ENCODE data around the gene RAMP3.
"Not testable (repeated sequence)": the region's sequence is repeated elsewhere in the genome, so short reads cannot be mapped to it uniquely, and the experiment has no call there.

Gene RAMP3

DNA sequence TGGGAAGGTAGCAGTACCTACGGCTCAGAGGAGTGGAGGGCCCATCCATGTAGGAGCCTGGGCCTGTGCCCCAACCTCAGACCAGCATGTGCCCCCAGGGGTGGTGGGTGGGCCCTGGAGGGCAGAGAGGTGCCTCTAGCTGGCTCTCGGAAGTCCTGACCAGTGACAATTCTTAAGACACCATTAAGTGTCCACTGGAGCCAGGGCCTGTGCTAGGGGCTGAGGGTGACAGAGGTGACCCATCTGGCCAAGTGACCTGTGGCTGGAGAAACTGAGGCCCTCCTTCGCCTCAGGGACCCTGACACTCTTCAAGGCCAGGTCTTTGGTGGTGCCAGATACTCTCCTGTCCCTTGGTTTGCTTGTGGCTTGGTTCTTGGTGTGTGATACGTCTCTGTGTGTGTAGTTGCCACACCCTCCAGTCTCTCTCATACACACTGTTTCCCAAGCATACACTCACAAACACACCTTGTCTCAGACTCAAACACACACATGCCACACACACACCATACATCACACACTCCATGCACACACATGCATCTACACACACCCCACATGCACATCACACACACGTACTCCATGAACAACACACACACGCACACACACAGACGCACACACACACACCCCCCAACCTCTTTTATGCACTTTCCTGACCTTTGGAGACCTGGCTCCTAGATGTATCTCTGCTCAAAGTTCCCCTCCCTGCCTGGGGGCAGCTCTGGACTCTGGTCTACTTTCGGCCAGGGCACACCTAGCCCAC, 897 bp upstream of the RAMP3 start:
- no peak for DNase-seq (ENCODE audit: low read depth in 2 of 2)

DNA sequence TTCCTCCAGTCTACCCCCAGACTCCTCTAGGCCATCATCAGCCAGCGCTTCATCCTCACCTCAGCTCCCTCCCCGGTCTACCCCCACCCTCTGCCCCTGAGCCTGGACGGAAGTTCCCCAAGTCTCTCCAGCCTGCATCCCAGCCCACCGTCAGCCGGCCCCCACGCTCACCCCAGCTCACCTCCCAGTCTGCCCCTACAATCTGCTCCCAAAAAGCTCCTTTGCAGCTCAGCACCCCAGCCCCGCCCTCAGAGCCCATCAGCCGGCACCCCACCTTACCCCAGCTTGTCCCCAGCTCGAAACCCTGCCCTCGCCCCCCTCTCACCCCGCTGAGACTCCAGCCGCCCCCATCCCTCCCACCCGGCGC, 322 bp upstream of the RAMP3 start:
- DNase-seq (ENCODE audit: low read depth in 2 of 2): no peak

GRCh38 chr7:45158471-45158870, 880 bp downstream of the RAMP3 start:
- DNase-seq (ENCODE audit: low read depth in 2 of 2): no peak

DNA sequence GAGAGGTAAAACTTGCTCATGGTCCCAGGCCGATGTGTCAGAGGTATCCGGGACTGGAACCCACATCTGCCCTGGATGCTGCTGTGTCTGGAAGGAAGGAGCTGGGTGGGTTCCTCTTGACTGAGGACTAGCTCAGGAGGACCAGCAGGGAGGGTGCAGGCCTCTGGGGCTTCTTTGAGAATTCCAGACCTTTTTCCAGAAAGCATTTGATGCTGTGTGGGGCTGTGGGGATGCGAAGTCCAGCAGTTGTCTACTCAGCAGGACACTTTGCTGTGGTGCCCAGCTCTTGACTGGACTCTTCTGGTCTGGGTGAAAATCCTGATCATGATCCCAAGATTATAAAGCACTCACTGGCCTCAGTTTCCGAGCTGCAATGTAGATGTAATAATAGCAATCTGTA, 1.7 kb downstream of the RAMP3 start:
- no peak for DNase-seq (ENCODE audit: low read depth in 2 of 2)

GRCh38 chr7:45160417-45160881, 2.9 kb downstream of the RAMP3 start:
- DNase-seq (ENCODE audit: low read depth in 2 of 2): no peak

DNA sequence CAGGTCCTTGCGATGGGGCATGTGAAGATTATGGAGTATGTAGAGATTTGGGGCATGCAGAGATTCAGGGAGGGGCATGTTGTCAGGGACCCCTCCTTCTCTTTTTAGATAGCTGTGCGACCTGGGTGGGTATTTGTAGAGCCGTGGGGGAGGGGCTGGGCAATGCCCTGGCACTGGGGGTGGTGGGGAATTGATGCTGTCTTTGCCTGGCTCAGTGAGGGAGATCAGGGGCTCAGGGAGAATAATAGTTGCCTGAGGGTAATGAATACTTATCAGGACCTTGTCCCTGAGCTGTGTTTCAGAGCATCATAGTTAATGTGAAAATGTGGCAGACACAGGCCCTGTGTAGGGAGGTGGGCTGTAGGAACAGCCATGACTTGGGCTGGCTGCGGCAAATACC, 3.5 kb downstream of the RAMP3 start:
- DNase-seq (ENCODE audit: low read depth in 2 of 2): no peak

GRCh38 chr7:45161842-45162241, 4.3 kb downstream of the RAMP3 start:
- DNase-seq (ENCODE audit: low read depth in 2 of 2): no peak

- DNase-seq (ENCODE audit: low read depth in 2 of 2): no peak
These were observed 4.8 kb downstream of the RAMP3 start for GRCh38 chr7:45162311-45162845.

- DNase-seq (ENCODE audit: low read depth in 2 of 2): no peak
These were observed 5.5 kb downstream of the RAMP3 start for GRCh38 chr7:45162943-45163691.

GRCh38 chr7:45163692-45164052, 6.1 kb downstream of the RAMP3 start:
- DNase-seq (ENCODE audit: low read depth in 2 of 2): no peak

DNA sequence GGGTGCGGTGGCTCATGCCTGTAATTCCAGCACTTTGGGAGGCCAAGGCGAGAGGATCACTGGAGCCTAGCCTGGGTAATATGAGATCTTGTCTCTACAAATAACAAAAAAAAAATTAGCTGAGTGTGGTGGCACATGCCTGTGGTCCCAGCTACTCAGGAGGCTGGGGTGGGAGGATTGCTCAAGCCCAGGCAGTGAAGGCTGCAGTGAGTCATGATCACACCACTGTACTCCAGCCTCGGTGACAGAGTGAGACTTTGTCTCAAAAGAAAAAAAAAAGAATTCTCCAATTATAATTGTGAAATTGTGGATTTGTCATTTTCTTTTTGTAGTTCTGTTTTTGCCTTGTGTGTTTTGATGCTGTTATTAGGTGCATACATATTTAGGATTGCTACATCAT, 6.7 kb downstream of the RAMP3 start:
- not testable (repeated sequence) for DNase-seq (ENCODE audit: low read depth in 2 of 2)

GRCh38 chr7:45165857-45166256, 8.3 kb downstream of the RAMP3 start:
- DNase-seq (ENCODE audit: low read depth in 2 of 2): no peak

DNA sequence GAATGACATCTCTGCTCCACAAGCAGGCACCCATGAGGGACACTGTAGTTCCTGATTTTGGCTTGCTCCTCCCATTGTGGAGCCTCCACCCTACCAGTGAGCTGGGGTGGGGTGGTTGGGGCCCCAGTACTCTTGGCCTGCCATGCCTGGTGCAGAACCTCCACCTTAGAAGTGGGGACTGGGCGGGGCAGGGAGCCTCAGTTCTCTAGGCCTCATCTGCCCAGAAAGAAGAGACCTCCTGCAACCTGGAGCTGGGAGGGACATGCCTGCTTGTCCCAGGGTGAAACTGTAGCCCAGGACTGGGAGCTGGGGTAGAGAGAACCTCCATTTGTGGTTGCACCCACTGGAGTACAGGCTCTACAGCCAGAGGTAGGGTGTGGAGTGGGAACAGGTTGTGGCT, 14.4 kb downstream of the RAMP3 start:
- no peak for DNase-seq (ENCODE audit: low read depth in 2 of 2)

GRCh38 chr7:45173596-45174327, 16.2 kb downstream of the RAMP3 start:
- DNase-seq (ENCODE audit: low read depth in 2 of 2): no peak

- DNase-seq (ENCODE audit: low read depth in 2 of 2): no peak
These were observed 16.7 kb downstream of the RAMP3 start for GRCh38 chr7:45174328-45174610.

- no peak for DNase-seq (ENCODE audit: low read depth in 2 of 2)
These were observed 17.6 kb downstream of the RAMP3 start for GRCh38 chr7:45174966-45175765.

- no peak for DNase-seq (ENCODE audit: low read depth in 2 of 2)
These were observed 18.5 kb downstream of the RAMP3 start for GRCh38 chr7:45176091-45176490.

DNA sequence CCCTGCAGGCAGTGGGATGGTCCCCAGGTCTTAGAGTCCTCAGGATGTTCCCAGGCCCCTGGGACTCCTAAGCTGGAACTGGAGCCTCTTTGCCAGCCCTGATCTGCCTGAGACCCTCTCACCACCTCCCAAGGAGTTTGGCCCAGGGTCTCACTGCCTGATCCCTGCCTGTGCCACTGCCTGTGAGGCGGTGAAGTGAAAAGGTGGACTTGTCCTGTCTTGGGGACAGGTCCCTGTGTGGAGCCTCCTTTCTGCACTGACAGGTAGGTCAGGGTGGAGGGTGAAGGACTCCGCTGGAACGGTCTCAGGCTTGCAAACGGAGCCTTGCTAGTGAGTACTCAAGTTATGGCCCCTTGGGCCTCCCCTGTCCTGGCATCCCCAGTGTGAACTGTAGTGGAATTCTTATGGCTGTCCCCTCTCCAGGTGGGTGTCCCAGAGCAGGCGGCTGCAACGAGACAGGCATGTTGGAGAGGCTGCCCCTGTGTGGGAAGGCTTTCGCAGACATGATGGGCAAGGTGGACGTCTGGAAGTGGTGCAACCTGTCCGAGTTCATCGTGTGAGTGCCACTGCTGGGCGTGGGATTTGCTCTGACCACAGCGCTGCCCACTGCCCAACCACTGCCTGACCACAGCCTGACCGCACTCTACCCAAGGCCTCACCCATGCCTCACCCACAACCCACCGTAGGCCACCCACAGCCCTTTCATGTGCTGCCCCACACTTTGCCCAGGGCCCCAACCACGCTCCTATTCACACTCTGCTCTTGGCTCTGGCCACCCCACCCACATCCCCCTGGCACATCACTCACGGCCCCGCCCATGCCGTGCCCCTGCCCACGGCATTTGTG, 19.5 kb downstream of the RAMP3 start:
- DNase-seq (ENCODE audit: low read depth in 2 of 2): no peak

DNA sequence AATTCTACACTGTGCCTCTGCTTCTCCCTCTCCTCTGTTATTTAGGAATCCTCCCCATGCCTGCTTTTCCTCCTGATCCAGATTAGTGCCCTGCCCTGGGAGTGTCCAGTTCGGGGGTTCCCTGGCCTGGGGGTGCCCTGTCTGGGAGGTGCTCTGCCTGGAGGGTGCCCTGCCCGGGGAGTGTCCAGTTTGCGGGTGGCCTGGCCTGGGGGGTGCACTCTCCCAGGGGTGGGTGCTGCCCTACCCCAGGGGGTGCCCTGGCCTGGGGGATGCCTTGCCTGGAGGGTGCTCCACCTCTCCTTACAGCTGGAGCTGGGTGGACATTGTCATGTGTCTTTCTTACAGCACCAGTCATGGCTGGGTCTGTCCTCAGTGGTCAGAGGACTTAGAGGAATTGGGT, 20.2 kb downstream of the RAMP3 start:
- no peak for DNase-seq (ENCODE audit: low read depth in 2 of 2)

- DNase-seq (ENCODE audit: low read depth in 2 of 2): no peak
These were observed 20.9 kb downstream of the RAMP3 start for GRCh38 chr7:45178241-45179225.

Measured in stimulated activated CD8-positive, alpha-beta memory T cell treated with anti-CD3 and anti-CD28 coated beads, Interleukin-15, amount 100 ng/mL, for 4 hours (primary cell).